ENCODE data around the gene PSKH1. TPM values are rescaled to one million over a fixed set of nuclear protein-coding genes. Genes with fewer than 3 reads are reported as not detected.

Gene PSKH1
- total RNA-seq: 22.6 TPM
- long read RNA-seq, transcript PSKH1-201 (3 exons, 3,481 nt): major isoform, 6 of 16 reads
- long read RNA-seq, partial matches to known transcripts: 5 of 16 reads
- long read RNA-seq, other reads (novel, unspliced or antisense): 3 of 16 reads

DNA sequence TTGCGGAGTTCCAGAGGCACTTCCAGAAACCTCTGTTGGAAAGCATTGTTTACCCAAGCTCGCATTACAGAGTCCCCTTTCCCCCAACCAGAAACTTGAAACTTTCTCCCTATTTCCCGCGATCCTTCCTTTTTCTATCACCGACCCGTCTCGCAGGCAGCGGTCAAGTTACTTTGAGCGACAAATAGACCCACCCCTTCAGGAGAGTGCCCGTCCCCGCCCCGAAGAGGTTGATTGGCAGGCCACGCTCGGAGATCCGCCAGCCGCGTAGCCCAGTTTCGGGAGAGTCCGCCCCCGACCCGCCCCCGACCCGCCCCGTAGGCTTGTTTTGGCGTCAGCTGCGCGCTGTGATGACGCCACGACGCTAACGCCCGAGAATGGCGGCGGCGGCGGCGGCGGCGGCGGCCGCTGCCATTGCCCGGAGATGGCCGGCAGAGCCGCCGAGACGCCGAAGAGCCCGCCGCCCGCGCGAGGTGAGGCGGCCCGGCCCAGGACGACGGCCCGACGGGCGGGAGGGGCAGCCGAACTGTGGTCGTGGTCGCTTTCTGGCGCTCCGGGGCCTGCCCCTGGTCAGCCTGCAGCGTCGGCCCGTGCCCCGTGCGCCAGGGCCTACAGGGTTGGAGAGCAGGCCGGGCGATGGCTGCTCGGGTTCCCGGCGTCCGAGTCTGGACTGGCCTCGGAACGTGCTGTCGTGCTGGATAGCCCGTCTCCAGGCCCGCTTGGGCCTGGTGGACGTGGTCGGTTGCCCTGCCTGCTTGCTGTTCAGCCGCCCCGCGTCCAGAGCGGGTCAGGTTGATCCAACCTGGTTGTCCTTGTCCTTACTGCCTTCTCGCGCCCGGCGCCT, at the start of gene PSKH1:
PSKH1 (plus strand) TSS at position 356 of the 844 bp plus-strand sequence. CDS start 15,496 bp downstream, outside the sequence.
- DNase-seq (ENCODE audit: low spot score): peak; percentile 99
- intact Hi-C loops (cut with DNase I): loop anchor here (5.0 kb wide), 1 partner anchor 129 kb away; the partner anchor contains the start of genes DDX28 and DUS2

DNA sequence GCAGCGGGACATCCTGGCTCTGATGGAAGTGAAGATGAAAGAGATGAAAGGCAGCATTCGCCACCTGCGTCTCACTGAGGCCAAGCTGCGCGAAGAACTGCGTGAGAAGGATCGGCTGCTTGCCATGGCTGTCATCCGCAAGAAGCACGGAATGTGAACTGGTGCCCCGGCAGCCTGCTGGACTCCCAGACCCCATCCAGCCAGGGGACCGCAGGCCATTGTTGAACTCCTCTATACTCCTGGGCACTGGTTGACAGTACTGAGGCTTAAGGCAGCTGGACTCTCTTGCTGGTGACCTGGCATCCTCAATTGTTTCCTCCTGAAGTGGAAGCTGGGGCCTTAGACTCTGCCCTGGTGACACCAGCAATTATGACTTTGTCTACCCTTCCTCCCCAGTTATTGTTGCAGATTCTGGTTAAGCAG, 49.7 kb upstream of the PSKH1 start:
- DNase-seq (ENCODE audit: low spot score): no peak
- intact Hi-C loops (cut with DNase I): loop anchor here (2.0 kb wide), 1 partner anchor 29 kb away; the partner anchor contains the start of gene EDC4

DNA sequence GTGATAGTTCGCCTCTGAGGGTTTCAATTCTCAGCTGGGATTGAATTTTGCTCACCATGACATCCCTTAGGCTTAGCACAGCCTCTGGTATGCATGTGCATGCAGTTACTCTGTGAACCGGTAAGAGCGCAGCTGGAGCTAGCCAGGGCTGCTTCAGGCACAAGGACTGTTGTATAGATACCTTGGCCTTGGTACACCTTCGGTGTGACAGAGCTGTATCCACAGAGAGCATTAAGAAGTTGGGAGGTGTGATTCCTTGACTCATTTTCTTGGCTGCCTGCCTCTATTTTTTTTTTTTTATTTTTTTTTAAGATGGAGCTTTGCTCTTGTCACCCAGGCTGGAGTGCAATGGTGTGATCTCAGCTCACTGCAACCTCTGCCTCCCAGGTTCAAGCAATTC, 48.6 kb upstream of the PSKH1 start:
- DNase-seq (ENCODE audit: low spot score): no peak
- intact Hi-C loops (cut with DNase I): no loop called here

DNA sequence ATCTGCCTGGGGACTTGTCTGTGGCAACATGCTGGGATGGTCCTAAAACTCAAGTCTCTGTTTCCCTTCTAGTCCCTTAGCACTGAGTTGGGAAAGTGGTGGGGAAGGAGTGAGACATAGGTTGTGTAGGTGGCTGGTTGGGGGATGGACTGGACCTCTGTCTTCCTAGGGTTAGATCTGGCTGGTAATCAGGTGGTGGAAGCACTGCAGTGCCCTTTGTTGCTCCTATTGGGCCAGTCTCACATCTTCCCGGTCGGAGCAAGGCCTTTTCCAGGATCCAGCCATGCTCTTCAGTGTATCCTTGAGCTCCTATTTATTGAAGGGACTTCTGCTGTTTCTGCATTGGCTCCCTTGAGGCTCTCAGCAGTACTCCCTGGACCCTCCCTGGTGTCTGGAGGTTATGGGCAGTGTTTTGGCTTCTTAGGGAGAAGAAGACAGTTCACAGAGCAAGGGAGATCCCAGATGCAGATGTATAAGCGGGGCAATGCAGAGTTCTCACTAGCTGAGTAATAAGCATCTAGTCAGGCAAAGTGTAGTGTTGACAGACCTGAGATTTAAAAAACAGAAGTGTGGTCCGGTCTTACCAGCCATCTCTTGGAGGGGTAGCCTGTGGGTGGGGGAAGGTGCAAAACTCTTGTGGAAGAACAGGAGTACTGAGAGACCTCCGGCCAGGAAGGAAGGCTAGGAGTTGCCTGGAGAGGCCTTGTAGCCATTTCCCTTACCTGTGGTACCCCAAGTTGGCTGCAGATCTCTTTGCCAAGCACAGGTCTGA, 47.6 kb upstream of the PSKH1 start:
- intact Hi-C loops (cut with DNase I): loop anchor here (2.0 kb wide), 1 partner anchor 17 kb away; no protein-coding TSS in a partner anchor
- no peak for DNase-seq (ENCODE audit: low spot score)

DNA sequence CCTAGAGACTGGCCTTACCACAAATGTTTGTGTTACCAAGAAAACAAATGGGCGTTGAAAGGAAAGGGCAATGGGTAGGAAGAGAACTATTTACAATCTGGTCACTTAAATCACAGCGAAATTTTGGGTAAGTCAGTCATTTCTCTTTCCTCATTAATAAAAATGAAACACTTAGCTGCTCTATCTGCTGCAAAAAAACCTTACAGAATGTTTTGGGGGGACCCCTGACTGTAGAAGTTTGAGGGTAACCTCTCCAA, 47.1 kb upstream of the PSKH1 start:
- no peak for DNase-seq (ENCODE audit: low spot score)
- intact Hi-C loops (cut with DNase I): loop anchor here (2.0 kb wide), 1 partner anchor 17 kb away; no protein-coding TSS in a partner anchor

DNA sequence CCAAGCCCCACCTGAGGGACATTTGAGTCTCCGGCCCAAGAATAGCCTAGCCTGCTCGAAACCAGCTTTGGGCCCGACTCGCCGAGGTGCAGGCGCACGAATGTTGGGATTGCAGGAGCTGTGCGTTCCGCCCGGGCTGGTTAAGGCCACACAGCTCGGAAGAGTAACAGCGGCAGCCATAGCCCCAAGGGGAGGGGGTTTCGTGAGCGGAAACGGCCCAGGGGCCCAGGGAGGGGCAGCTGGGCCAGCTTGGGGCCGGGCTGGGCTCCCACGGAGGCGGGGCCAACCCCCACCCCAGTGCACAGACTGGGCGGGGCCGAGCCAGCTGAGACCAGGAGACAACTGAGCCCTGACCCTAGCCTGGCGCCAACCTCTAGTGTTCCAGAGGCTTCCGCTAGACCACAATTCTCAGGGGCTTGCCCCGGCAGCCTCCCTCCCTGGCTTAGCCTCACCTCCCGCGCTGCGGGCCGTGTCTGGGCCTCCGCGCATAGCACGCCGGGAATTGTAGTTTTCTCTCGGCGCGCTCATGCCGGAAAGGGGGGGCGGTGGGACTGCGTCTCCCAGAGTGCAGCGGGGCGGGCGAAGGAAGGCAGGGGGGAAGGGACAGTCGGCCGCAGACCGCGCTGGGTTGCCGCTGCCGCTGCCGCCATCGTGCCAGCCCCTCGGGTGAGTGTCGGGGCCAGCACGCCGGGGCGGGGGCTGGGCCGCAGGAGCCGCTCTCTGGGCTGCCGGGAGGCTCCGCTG, 46.6 kb upstream of the PSKH1 start, which contains the start of gene NUTF2:
NUTF2 (plus strand) TSS at position 614 of the 744 bp plus-strand sequence. CDS start 18,198 bp downstream, outside the sequence.
- intact Hi-C loops (cut with DNase I): loop anchor here (2.0 kb wide), 1 partner anchor 16 kb away; no protein-coding TSS in a partner anchor
- peak; percentile 98 for DNase-seq (ENCODE audit: low spot score)

DNA sequence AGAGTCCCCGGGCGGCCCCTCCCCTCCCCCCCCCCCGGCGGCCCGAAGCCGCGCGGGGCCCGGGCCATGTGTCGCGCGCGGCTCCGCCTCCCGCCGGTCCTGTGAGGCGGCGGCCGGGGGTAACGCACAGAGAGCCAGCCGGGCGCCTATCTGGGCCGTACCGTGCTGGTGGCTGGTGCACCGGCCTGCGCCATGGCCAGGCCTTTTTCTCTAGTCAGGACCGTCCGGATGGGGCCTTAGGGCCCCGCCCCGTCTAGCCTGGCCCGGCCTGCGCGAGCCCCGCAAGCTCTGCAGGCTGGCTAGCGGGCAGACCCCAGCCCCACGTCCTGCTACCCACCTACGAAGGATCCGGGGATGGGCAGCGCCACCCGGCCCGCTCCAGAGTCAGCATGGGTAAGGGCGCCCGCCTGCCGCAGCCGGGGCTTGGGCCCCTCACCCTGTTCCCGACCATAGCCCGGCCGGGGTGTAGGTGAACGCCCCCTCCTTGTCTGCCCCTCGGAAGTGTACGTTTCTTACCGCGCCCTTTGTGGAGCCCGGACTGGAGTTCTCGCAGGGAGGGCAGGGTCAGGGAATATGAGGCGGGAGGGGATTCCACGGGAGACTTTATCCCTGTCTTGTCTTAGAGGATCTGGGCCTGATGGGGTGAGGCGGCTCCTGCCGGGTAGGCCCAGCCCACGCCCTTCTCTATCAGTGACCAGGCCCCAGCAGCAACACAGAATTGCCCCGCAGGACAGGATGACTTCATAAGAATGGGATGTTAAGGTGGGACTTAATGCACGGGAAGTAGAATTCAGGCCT, 45.8 kb upstream of the PSKH1 start, which contains the start of gene CENPT:
CENPT (minus strand) TSS at position 630 of the 798 bp plus-strand sequence. CDS start 13,834 bp downstream, outside the sequence.
- no peak for DNase-seq (ENCODE audit: low spot score)
- intact Hi-C loops (cut with DNase I): loop anchor here (2.0 kb wide), 1 partner anchor 16 kb away; no protein-coding TSS in a partner anchor

DNA sequence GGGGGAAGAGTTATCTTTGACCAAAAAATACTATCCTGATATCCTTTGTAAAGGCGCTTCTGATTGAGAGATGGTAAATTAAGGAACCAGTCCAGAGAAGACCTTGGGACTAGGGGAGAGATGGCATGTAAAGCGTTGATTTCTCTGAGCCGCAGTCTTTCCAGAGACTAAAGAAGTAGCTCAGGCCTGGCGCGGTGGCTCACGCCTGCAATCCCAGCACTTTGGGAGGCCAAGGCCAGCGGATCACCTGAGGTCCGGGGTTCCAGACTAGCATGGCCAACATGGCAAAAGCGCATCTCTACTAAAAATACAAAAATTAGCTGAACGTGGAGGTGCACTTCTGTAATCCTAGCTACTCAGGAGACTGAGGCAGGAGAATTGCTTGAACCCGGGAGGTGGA, 44.9 kb upstream of the PSKH1 start:
- DNase-seq (ENCODE audit: low spot score): no peak
- intact Hi-C loops (cut with DNase I): no loop called here

DNA sequence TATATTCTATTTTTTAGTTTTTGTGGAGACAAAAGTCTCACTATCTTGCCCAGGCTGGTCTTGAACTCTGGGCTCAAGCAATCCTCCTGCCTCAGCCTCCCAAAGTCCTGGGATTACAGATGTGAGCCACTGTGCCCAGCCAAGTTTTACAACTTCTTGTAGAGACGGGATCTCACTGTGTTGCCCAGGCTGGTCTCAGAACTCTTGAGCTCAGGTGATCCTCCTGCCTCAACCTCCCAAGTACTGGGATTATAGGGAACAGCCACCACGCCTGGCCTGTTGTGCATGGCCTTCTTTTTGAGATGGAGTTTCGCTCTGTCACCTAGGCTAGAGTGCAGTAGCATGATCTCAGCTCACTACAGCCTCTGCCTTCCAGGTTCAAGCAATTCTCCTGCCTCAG, 39.4 kb upstream of the PSKH1 start:
- intact Hi-C loops (cut with DNase I): no loop called here
- no peak for DNase-seq (ENCODE audit: low spot score)

DNA sequence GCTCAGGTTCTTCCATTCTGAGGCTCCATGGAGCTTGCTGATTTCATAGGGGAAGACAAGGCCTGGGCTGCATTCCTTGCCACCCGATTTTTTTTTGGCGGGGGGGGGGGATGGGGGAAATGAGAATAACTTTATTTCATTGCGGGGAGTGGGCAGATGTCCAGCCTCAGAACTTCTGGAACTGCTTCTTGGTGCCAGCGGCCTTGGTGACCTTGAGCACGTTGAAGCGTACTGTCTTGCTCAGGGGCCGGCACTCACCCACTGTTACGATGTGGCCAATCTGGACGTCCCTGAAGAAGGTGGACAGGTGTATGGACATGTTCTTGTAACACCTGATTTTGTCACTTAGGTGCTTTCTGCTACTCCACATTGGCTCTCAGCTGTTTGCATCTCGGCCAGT, 37.3 kb upstream of the PSKH1 start:
- intact Hi-C loops (cut with DNase I): no loop called here
- no peak for DNase-seq (ENCODE audit: low spot score)

DNA sequence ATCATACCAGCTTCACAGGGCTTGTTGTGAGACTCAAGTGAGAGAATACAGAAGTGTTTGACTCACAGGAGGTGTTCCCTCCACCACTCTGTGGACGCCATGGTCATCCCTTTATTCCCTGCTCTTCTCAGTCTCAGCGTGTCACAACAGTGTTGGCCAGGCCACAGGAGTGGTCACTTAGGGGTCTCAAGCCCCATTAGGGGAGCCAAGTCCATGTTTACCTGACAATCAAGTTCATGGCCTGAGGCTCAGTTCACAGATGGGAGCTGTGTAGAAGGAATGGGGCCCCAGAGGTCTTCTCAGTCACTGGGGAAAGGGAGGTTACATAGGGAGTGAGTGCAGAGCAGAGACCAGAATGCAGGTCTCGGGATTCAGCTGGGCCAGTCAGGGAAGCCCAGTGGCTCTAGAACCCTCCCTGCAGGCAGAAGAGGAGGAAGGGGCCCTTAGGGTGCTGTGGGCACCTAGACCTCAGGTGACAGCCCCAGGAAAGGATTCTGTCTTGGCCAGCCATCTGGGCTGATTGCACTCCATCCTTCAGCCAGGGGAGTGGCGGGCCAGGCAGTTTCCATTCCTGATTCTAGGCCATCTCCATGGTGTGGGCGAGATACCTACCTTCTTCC, 36.0 kb upstream of the PSKH1 start:
- no peak for DNase-seq (ENCODE audit: low spot score)
- intact Hi-C loops (cut with DNase I): no loop called here

DNA sequence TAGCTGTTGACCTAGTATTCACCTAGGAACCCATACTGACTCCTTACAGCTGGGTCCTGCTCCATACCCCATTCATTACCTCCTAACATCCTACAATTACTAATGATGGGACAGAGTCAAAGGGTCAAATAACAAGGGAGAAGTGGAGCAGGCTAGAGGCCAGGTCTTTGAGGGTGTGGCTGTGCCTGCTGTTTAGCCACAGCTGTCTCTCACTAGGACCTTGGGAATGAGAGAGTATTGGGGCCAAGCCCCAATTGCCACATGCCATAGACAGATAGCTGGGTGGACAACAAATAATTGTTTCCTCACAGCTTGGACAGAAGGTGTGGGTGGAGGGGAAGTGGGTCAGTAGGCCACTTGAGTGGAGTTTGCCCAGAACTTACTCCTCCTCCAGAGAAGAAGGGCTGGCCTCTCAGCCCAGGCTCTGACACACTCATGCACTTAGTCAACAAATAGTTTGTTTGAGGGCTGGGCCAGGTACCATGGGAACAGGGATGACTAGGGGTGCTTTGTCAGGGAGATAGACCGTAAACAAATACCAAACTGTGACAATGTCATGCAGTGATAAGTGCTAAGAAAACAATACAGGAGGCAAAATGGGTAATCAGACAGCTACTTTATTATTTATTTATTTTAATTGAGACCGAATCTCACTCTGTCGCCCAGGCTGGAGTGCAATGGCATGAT, 35.4 kb upstream of the PSKH1 start:
- DNase-seq (ENCODE audit: low spot score): peak; percentile 79
- intact Hi-C loops (cut with DNase I): no loop called here

DNA sequence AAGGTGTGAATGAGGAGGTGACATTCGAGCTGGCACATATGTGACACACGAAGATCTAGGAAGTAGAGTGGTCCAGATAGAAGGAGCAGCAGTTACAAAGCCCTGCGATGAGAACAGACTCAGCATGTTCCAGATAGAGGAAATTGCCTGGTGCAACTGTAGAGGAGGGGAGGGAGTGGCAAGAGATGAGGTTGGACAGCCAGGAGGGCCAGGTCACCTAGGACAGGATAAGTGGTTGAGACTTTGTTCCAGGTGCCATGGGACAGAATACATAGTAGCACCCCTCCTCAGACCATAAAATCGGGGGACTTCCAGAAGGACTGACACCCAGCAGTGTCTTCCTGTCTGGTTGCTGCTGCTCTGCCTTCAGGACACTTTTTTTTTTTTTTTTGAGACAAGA, 34.6 kb upstream of the PSKH1 start:
- DNase-seq (ENCODE audit: low spot score): no peak

DNA sequence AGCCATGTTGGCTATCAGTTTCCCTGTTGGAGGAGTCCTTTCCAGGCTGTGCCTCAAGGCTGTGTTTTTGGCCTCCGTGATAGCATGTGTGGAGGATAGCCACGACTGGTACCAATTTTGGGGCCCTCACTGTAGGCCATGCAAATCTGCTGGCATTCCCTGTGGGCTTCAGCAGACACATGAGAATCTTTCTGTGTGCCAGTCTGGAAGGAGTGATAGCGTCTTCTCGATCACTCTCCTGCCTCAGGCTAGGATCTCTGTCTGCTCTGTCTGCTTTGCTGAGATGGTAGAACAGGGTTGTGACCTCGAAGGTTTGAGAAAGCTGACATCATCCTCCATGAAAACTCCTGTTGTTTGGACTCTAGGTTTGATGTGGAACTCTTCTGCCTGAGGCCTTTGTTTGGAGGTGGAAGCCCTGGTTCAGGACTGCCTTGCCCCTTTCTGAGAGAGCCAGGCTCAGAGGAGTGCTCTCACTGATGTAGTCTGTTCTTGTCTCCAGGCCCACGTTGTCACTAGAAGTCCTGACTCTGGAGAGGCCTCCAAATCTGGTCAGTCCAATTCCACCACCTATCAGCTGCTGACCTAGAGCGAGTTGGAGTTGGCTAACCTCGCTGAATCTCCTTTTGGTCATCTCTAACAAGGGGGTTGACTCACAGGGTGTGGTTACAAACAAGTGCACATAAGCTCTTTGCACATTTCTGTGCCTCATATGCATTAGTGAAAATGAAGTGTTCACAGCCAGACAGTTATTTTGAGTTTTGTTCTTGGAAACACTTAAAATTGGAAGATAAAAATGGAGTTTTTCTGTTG, 32.3 kb upstream of the PSKH1 start:
- intact Hi-C loops (cut with DNase I): no loop called here
- no peak for DNase-seq (ENCODE audit: low spot score)

More for the DNA sequence above, 34.6 kb upstream of the PSKH1 start:
- intact Hi-C loops (cut with DNase I): no loop called here

DNA sequence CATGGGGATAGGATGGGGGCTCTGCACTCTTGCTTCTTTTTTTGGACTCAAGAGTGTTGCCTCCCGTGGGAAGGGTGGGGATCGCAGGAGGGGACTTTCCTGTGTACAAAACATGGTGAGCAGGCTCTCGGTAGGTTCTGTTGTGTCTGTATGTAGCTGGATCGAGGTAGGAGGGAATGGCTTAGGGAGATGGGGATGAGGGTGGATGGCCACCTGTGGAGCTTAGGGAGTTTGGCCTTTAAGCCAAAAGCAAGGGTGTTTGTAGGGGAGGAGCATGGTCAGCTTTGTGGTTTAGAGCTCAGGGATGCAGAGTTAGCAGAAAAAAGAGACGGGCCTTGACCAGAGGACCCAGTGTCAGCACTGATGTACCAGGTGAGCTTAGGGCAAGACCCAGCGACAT, 31.2 kb upstream of the PSKH1 start:
- intact Hi-C loops (cut with DNase I): loop anchor here (2.0 kb wide), 1 partner anchor 15 kb away; the partner anchor contains the start of genes CENPT and NUTF2

More for the DNA sequence above, 31.2 kb upstream of the PSKH1 start:
- no peak for DNase-seq (ENCODE audit: low spot score)
